ENCODE data around the gene DPYSL5.

Gene DPYSL5

DNA sequence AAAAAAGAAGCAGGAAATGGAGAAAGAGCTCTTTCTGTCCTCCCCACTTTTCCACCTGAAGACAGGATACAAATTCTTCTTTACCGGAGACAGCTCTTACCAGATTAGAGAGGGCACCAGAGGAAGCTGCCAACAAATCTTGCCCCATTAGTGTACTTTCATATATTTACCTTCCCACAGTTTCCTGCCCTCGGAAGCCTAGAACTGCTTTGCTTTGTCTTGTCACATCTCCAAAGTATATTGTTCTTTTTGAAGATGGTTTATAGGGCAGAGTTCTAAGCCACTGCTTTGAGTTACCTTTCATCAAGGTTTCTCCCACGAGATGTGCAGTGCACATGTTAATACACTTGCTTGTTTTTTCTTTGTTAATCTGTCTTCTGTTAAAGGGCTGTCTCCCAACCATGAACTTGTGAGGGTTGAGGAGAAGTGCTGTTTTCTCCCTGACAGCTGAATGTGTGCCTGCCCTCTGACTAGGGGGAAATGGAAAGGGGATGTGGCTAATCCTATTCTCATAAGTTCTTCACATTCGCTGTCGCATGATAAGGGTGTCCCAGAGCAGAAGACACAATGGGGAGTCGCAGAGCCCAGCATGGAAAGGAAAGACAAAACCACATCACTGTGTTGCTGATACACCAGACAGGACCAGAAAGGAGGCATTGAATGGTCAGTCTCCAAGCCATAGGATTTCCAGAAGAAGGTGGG is 37.9 kb upstream of the DPYSL5 start:
- H3F3A ChIP-seq (ENCODE audit: insufficient read depth, low read length), result no peaks in the 10 kb centered on the region
- no peaks in the 10 kb centered on the region for H4K20me1 ChIP-seq (ENCODE audit: insufficient read depth, low read length)
- H3K27me3 ChIP-seq (ENCODE audit: insufficient read depth, low read length), result 0 out of 2 replicates have a peak, but pooled peaks cover 2% of the 10 kb centered on the region
- TF ChIP-seq EZH2 (IDR thresholded peaks at IDR 0.05; ENCODE audit: borderline replicate concordance, low read length), result no peak
- TF ChIP-seq, protein P1, sequence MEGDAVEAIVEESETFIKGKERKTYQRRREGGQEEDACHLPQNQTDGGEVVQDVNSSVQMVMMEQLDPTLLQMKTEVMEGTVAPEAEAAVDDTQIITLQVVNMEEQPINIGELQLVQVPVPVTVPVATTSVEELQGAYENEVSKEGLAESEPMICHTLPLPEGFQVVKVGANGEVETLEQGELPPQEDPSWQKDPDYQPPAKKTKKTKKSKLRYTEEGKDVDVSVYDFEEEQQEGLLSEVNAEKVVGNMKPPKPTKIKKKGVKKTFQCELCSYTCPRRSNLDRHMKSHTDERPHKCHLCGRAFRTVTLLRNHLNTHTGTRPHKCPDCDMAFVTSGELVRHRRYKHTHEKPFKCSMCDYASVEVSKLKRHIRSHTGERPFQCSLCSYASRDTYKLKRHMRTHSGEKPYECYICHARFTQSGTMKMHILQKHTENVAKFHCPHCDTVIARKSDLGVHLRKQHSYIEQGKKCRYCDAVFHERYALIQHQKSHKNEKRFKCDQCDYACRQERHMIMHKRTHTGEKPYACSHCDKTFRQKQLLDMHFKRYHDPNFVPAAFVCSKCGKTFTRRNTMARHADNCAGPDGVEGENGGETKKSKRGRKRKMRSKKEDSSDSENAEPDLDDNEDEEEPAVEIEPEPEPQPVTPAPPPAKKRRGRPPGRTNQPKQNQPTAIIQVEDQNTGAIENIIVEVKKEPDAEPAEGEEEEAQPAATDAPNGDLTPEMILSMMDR (IDR thresholded peaks at IDR 0.05; ENCODE audit: low read length), result no peak
- H3K4me1 ChIP-seq (ENCODE audit: insufficient read depth, low read length, severe bottlenecking), result no peaks in the 10 kb centered on the region
- no peaks in the 10 kb centered on the region for H3K9me3 ChIP-seq (ENCODE audit: low read length)
- H3K36me3 ChIP-seq (ENCODE audit: insufficient read depth, low read length), result no peaks in the 10 kb centered on the region
- H3K9me2 ChIP-seq (ENCODE audit: low read depth, low read length), result no peaks in the 10 kb centered on the region
- H3K79me2 ChIP-seq (ENCODE audit: insufficient read depth, low read length), result no peaks in the 10 kb centered on the region
- no peak overlapping the region for H3K4me2 ChIP-seq (ENCODE audit: low read length)
- H3K27ac ChIP-seq (ENCODE audit: low read depth, low read length, poor library complexity, severe bottlenecking), result no peak overlapping the region
- no peak overlapping the region for H3K9ac ChIP-seq (ENCODE audit: low read length)
- no peak overlapping the region for H3K4me3 ChIP-seq (ENCODE audit: low read depth, low read length, poor library complexity, severe bottlenecking)
- no peak overlapping the region for H2AFZ ChIP-seq (ENCODE audit: low read length)

DNA sequence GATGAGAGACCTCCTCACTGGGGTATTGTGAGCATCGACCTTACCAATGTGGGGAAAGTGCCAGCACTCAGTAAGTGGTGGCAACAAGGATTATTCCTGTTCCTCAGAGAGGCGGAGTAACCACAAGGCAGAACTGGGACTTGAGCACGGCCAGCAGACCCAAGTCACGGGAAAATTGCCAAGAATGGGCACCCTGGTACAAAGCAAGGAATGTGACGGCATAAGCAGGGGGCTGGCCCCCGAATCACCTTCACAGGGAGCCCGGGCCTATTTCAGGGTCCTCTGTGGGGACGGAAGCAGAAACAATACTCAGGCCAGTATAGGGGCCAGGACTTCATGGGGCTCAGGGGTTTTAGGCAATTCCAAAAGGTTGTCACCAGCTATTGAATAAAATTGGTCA is 36.7 kb upstream of the DPYSL5 start:
- H3K36me3 ChIP-seq (ENCODE audit: insufficient read depth, low read length), result no peaks in the 10 kb centered on the region
- no peak overlapping the region for H3K4me2 ChIP-seq (ENCODE audit: low read length)
- TF ChIP-seq, protein P1 (IDR thresholded peaks at IDR 0.05; ENCODE audit: low read length), result no peak
- no peak for TF ChIP-seq EZH2 (IDR thresholded peaks at IDR 0.05; ENCODE audit: borderline replicate concordance, low read length)
- H4K20me1 ChIP-seq (ENCODE audit: insufficient read depth, low read length), result no peaks in the 10 kb centered on the region
- no peak overlapping the region for H3K4me3 ChIP-seq (ENCODE audit: low read depth, low read length, poor library complexity, severe bottlenecking)
- no peaks in the 10 kb centered on the region for H3K4me1 ChIP-seq (ENCODE audit: insufficient read depth, low read length, severe bottlenecking)
- no peaks in the 10 kb centered on the region for H3K79me2 ChIP-seq (ENCODE audit: insufficient read depth, low read length)
- no peaks in the 10 kb centered on the region for H3F3A ChIP-seq (ENCODE audit: insufficient read depth, low read length)
- H3K9ac ChIP-seq (ENCODE audit: low read length), result no peak overlapping the region
- no peaks in the 10 kb centered on the region for H3K9me3 ChIP-seq (ENCODE audit: low read length)
- H3K9me2 ChIP-seq (ENCODE audit: low read depth, low read length), result no peaks in the 10 kb centered on the region
- H3K27ac ChIP-seq (ENCODE audit: low read depth, low read length, poor library complexity, severe bottlenecking), result no peak overlapping the region
- H3K27me3 ChIP-seq (ENCODE audit: insufficient read depth, low read length), result no peaks in the 10 kb centered on the region
- H2AFZ ChIP-seq (ENCODE audit: low read length), result no peak overlapping the region

DNA sequence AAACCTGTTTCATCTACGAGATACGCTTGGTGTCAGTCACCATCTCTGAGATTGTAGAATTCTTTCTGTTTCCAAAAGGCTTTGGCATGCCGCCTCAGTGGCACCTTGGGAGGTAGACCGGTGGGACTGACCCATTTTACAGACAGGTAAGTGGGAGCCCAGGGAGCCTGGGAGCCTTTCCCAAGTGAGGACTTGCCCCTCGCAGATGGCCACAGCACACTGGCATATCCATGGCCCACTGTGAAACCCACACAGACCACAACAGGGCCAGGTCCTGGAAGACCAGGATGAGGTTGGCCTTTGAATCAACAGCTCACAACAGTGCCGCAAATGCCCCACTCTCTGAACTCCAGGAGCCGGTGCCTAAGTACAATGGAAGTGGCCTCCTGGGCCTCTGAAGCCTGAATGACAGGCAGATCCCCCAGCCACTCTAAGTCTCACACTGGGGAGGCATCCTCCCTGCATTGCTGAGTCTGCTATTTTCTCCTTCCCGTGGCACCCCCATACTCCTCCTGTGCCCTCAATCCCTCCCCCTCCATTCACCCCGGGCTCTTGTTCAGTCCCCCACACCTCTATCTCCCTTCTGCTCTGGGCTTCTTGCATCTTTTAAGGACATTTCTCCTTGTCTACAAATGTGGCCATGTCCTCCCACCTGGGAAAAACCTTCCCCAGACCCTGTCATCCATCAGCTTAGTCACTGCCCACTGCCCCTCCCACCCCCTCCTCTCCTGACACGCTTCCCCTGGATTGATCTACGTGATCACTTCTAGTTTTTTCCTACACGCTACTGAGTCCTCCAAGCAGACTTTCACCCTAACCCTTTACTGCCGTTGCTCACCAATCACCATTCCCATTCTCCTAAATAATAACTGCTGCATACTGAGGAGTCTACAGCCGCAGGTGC is 35.9 kb upstream of the DPYSL5 start:
- no peaks in the 10 kb centered on the region for H3K79me2 ChIP-seq (ENCODE audit: insufficient read depth, low read length)
- H3K9me3 ChIP-seq (ENCODE audit: low read length), result no peaks in the 10 kb centered on the region
- H3K9ac ChIP-seq (ENCODE audit: low read length), result no peak overlapping the region
- TF ChIP-seq EZH2 (IDR thresholded peaks at IDR 0.05; ENCODE audit: borderline replicate concordance, low read length), result no peak
- TF ChIP-seq, protein P1 (IDR thresholded peaks at IDR 0.05; ENCODE audit: low read length), result no peak
- no peaks in the 10 kb centered on the region for H3K9me2 ChIP-seq (ENCODE audit: low read depth, low read length)
- H3K4me2 ChIP-seq (ENCODE audit: low read length), result no peak overlapping the region
- H3K27me3 ChIP-seq (ENCODE audit: insufficient read depth, low read length), result no peaks in the 10 kb centered on the region
- no peaks in the 10 kb centered on the region for H3F3A ChIP-seq (ENCODE audit: insufficient read depth, low read length)
- no peak overlapping the region for H3K4me3 ChIP-seq (ENCODE audit: low read depth, low read length, poor library complexity, severe bottlenecking)
- H2AFZ ChIP-seq (ENCODE audit: low read length), result no peak overlapping the region
- H3K36me3 ChIP-seq (ENCODE audit: insufficient read depth, low read length), result no peaks in the 10 kb centered on the region
- no peaks in the 10 kb centered on the region for H3K4me1 ChIP-seq (ENCODE audit: insufficient read depth, low read length, severe bottlenecking)
- no peaks in the 10 kb centered on the region for H4K20me1 ChIP-seq (ENCODE audit: insufficient read depth, low read length)
- H3K27ac ChIP-seq (ENCODE audit: low read depth, low read length, poor library complexity, severe bottlenecking), result no peak overlapping the region
